ENCODE measurements around the gene CPZ. TPM values are rescaled to one million over a fixed set of nuclear protein-coding genes. Genes with fewer than 3 reads are reported as not detected.

CPZ gene
- total and polyA plus RNA-seq, 11 donors, result 0.13 to 4.8 (median 0.26) TPM; not detected in 2

- Histone ChIP-seq H3K27ac (no peak overlapping the region), H3K4me1 (peaks cover 0 to 12% (median 0%) of the 10 kb centered on the region in 12 donors), H3K36me3 (no peaks in the 10 kb centered on the region), H3K27me3 (peaks cover 6 to 37% (median 22%) of the 10 kb centered on the region in 9 donors), H3K4me3 (no peak overlapping the region), H3K9me3 (no peaks in the 10 kb centered on the region)
- intact Hi-C loops (cut with DNase I), result loop anchor here in 8 of 10 donors (2.0 to 10.0 kb wide), 3 partner anchors 128 to 355 kb away; no protein-coding TSS in a partner anchor
- ATAC-seq (no peak), DNase-seq (no peak)
- TF ChIP-seq POLR2A (IDR thresholded peaks at IDR 0.05) (no peak), CTCF (IDR thresholded peaks at IDR 0.05) (no peak)
- 69 to 83% (median 78%) methylated on average over 9 of the region's 9 CpGs for WGBS, 4 donors
Observed at GRCh38 chr4:8596891-8597290, 4.3 kb downstream of the CPZ start.

GRCh38 chr4:8597319-8597718, 4.8 kb downstream of the CPZ start:
- WGBS, 4 donors, result 57 to 74% (median 66%) methylated on average over 12 to 13 of the region's 13 CpGs
- ATAC-seq, result peak in 1 of 4 donors; percentile 28
- Histone ChIP-seq H3K27me3 (peaks cover 2 to 35% (median 20%) of the 10 kb centered on the region in 9 donors), H3K9me3 (no peaks in the 10 kb centered on the region), H3K4me3 (no peak overlapping the region), H3K27ac (no peak overlapping the region), H3K4me1 (peaks cover 0 to 10% (median 0%) of the 10 kb centered on the region in 12 donors), H3K36me3 (no peaks in the 10 kb centered on the region)
- no peak for DNase-seq
- intact Hi-C loops (cut with DNase I), result loop anchor here in 8 of 10 donors (2.0 to 10.0 kb wide), 3 partner anchors 129 to 355 kb away; no protein-coding TSS in a partner anchor
- no peak for TF ChIP-seq POLR2A (IDR thresholded peaks at IDR 0.05)

- intact Hi-C loops (cut with DNase I), result loop anchor here in 8 of 10 donors (2.0 to 10.0 kb wide), 3 partner anchors 129 to 355 kb away; no protein-coding TSS in a partner anchor
- ATAC-seq (no peak), DNase-seq (no peak)
- Histone ChIP-seq H3K4me1 (peaks cover 0 to 5% (median 0%) of the 10 kb centered on the region in 12 donors), H3K9me3 (no peaks in the 10 kb centered on the region), H3K4me3 (no peak overlapping the region), H3K27me3 (peaks cover 0 to 34% (median 15%) of the 10 kb centered on the region in 9 donors), H3K36me3 (no peaks in the 10 kb centered on the region), H3K27ac (no peak overlapping the region)
- WGBS, 4 donors, result 77 to 89% (median 85%) methylated on average over 13 to 15 of the region's 15 CpGs
- no peak for TF ChIP-seq CTCF (IDR thresholded peaks at IDR 0.05)
- TF ChIP-seq POLR2A (IDR thresholded peaks at IDR 0.05), result no peak
Observed at GRCh38 chr4:8597791-8598190, 5.2 kb downstream of the CPZ start.

GRCh38 chr4:8598391-8599090, 6.0 kb downstream of the CPZ start:
- Histone ChIP-seq H3K36me3 (no peaks in the 10 kb centered on the region), H3K27me3 (peaks cover 0 to 26% (median 7%) of the 10 kb centered on the region in 9 donors), H3K27ac (no peak overlapping the region), H3K4me3 (no peak overlapping the region), H3K4me1 (no peaks in the 10 kb centered on the region), H3K9me3 (no peaks in the 10 kb centered on the region)
- no peak for TF ChIP-seq CTCF (IDR thresholded peaks at IDR 0.05)
- no peak for TF ChIP-seq POLR2A (IDR thresholded peaks at IDR 0.05)
- no peak for DNase-seq
- WGBS, 4 donors, result 80 to 88% (median 83%) methylated on average over 17 to 19 of the region's 19 CpGs
- ATAC-seq, result no peak
- intact Hi-C loops (cut with DNase I), result loop anchor here in 7 of 10 donors (5.0 to 10.0 kb wide), 2 partner anchors 354 to 356 kb away; no protein-coding TSS in a partner anchor

Measured in heart left ventricle (tissue), 16 donors.